GM18499 (cell line): ENCODE data around the gene COMMD7.
"Not testable (repeated sequence)": the region's sequence is repeated elsewhere in the genome, so short reads cannot be mapped to it uniquely, and the experiment has no call there.

Experiments
- ATAC-seq: cut with Tn5 transposase; IDR thresholded peaks from one replicate; pipeline ENCODE4 v1.9.1; 2021; ENCODE audit warnings: moderate number of reproducible peaks; ENCODE audit not compliant: insufficient read depth, unreplicated experiment

Gene COMMD7

GRCh38 chr20:32767418-32768198, 24.3 kb upstream of the COMMD7 start:
- ATAC-seq, result no peak

- ATAC-seq, result not testable (repeated sequence)
These were observed 22.1 kb upstream of the COMMD7 start for GRCh38 chr20:32765230-32765875.

- no peak for ATAC-seq
These were observed 21.0 kb upstream of the COMMD7 start for GRCh38 chr20:32764005-32764960.

GRCh38 chr20:32763202-32764004, 20.1 kb upstream of the COMMD7 start:
- no peak for ATAC-seq

GRCh38 chr20:32762754-32763201, 19.5 kb upstream of the COMMD7 start:
- ATAC-seq, result no peak

GRCh38 chr20:32761831-32762753, 18.8 kb upstream of the COMMD7 start, which contains the start of gene DNMT3B:
TSS of gene DNMT3B (plus strand) at chr20:32762385. CDS start at chr20:32780324, 17,939 bp downstream.
- ATAC-seq, result no peak

GRCh38 chr20:32761417-32761830, 18.2 kb upstream of the COMMD7 start:
- ATAC-seq, result no peak

GRCh38 chr20:32756156-32756555, 12.9 kb upstream of the COMMD7 start:
- ATAC-seq, result no peak

GRCh38 chr20:32753731-32754130, 10.5 kb upstream of the COMMD7 start:
- ATAC-seq, result no peak

- no peak for ATAC-seq
These were observed 9.4 kb upstream of the COMMD7 start for GRCh38 chr20:32752458-32753250.

GRCh38 chr20:32751702-32752457, 8.6 kb upstream of the COMMD7 start:
- ATAC-seq, result no peak

GRCh38 chr20:32751293-32751692, 8.0 kb upstream of the COMMD7 start:
- ATAC-seq, result no peak

- no peak for ATAC-seq
These were observed 6.8 kb upstream of the COMMD7 start for GRCh38 chr20:32749914-32750637.

GRCh38 chr20:32742322-32743236, 688 bp downstream of the COMMD7 start:
- no peak for ATAC-seq

GRCh38 chr20:32741151-32741550, 2.1 kb downstream of the COMMD7 start:
- ATAC-seq, result no peak
